Measurements from ENCODE around the gene PSRC1. TPM values are rescaled to one million over a fixed set of nuclear protein-coding genes. Genes with fewer than 3 reads are reported as not detected.

Gene PSRC1
- total and polyA plus RNA-seq, 2 donors (not counting 3 experiments of a cell fraction or from before 2014, with no cell fraction given): 25.0 to 29.3 TPM

DNA sequence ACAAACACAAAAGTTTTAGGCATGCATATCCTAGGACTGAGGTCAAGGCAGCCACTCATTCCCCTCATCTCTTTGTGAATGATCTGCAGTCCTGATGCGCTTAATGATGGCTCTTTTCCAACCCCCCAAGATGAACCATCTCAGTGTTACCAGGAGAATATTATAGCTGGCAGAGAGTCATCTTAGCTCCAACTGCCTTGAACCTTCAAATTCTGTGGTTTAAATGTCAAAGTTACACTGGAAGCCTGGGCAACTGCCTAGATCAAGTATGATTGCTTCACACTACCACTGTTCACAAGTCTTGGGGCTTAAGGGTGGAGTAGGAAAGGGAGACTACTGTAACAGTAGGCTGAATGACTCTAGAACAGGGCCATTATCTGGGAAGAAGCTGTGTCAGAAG, 31.9 kb upstream of the PSRC1 start:
- BruUV-seq (replicated peaks): no TSS peak
- no peaks in the 10 kb centered on the region for H3K36me3 ChIP-seq (ENCODE audit: control insufficient read depth in 2 of 2, extremely low read depth in 1 of 2, insufficient read depth in 2 of 2, low read length in 2 of 2)
- TF ChIP-seq POLR2A (IDR thresholded peaks at IDR 0.05; ENCODE audit: low read depth, low read length): no peak
- no peak for TF ChIP-seq FOS (IDR thresholded peaks at IDR 0.05; ENCODE audit: borderline replicate concordance, insufficient read depth, low read length)
- TF ChIP-seq, protein P1, sequence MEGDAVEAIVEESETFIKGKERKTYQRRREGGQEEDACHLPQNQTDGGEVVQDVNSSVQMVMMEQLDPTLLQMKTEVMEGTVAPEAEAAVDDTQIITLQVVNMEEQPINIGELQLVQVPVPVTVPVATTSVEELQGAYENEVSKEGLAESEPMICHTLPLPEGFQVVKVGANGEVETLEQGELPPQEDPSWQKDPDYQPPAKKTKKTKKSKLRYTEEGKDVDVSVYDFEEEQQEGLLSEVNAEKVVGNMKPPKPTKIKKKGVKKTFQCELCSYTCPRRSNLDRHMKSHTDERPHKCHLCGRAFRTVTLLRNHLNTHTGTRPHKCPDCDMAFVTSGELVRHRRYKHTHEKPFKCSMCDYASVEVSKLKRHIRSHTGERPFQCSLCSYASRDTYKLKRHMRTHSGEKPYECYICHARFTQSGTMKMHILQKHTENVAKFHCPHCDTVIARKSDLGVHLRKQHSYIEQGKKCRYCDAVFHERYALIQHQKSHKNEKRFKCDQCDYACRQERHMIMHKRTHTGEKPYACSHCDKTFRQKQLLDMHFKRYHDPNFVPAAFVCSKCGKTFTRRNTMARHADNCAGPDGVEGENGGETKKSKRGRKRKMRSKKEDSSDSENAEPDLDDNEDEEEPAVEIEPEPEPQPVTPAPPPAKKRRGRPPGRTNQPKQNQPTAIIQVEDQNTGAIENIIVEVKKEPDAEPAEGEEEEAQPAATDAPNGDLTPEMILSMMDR (IDR thresholded peaks at IDR 0.05; ENCODE audit: extremely low read depth in 1 of 2, insufficient read depth in 1 of 2, low read depth in 1 of 2, low read length in 2 of 2): no peak
- no peak for TF ChIP-seq GATA2 (IDR thresholded peaks at IDR 0.05; ENCODE audit: insufficient read depth, insufficient read length, low read depth, low read length)
- TF ChIP-seq MYC (IDR thresholded peaks at IDR 0.05; ENCODE audit: low read depth, low read length): no peak
- TF ChIP-seq, protein P2, sequence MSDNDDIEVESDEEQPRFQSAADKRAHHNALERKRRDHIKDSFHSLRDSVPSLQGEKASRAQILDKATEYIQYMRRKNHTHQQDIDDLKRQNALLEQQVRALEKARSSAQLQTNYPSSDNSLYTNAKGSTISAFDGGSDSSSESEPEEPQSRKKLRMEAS (IDR thresholded peaks at IDR 0.05; ENCODE audit: insufficient read depth, insufficient read length): no peak
- no peak for TF ChIP-seq EZH2 (IDR thresholded peaks at IDR 0.05; ENCODE audit: borderline replicate concordance, low read depth, low read length, severe bottlenecking)
- TF ChIP-seq JUN (IDR thresholded peaks at IDR 0.05; ENCODE audit: borderline replicate concordance, insufficient read depth, insufficient read length, low read depth): no peak
- TF ChIP-seq POLR2AphosphoS5 (IDR thresholded peaks at IDR 0.05; ENCODE audit: insufficient read depth, low read depth, low read length): no peak
- no peaks in the 10 kb centered on the region for H3K9me1 ChIP-seq (replicated peaks; ENCODE audit: control insufficient read depth, extremely low read depth, insufficient read depth, low read length)
- no peaks in the 10 kb centered on the region for H3K79me2 ChIP-seq (ENCODE audit: control insufficient read depth, insufficient read depth, low read length)
- ChIA-PET CTCF (interaction anchor here (1.4 kb wide), 1 partner anchor 84 kb away, joined by 4 read pairs; no protein-coding TSS in a partner anchor), POLR2A (no interaction called here)
- no peak overlapping the region for H3K9ac ChIP-seq (replicated peaks; ENCODE audit: extremely low read depth, insufficient read depth, low read length)
- no peak overlapping the region for H3K4me2 ChIP-seq (ENCODE audit: insufficient read depth, low read length)
- H2AFZ ChIP-seq (ENCODE audit: low read depth, low read length): no peak overlapping the region
- dilution Hi-C loops (cut with MboI; ENCODE audit: extremely low pct_ligation_motif_present, low sequenced_read_pairs) (no loop called here), intact Hi-C loops (cut with micrococcal nuclease) (no loop called here)
- H3K27ac ChIP-seq (ENCODE audit: insufficient read depth, low read depth, low read length): no peak overlapping the region
- FAIRE-seq: no peak
- no peaks in the 10 kb centered on the region for H3K4me1 ChIP-seq (ENCODE audit: control insufficient read depth, extremely low read depth, insufficient read depth, low read length)
- H3K27me3 ChIP-seq (ENCODE audit: control insufficient read depth in 2 of 2, insufficient read depth in 2 of 2, low read length in 2 of 2): peaks cover 3 to 6% of the 10 kb centered on the region in 2 experiments
- no peaks in the 10 kb centered on the region for H4K20me1 ChIP-seq (replicated peaks; ENCODE audit: control insufficient read depth, extremely low read depth, insufficient read depth, low read length)
- no peak for DNase-seq (ENCODE audit: low read depth, low spot score)
- no peaks in the 10 kb centered on the region for H3K9me3 ChIP-seq (replicated peaks; ENCODE audit: control insufficient read depth, insufficient read depth, low read length)
- H3K4me3 ChIP-seq (replicated peaks in 1 of 3; ENCODE audit: insufficient read depth in 1 of 3, low read depth in 1 of 3, low read length in 3 of 3): no peak overlapping the region

Measured in endothelial cell of umbilical vein (primary cell).